GM12891 (cell line): ENCODE data around the gene APOC1.

Experiments
- POLR2A ChIP-seq: IDR thresholded peaks from 2 replicates; pipeline ENCODE4 v1.6.1; 2011; ENCODE audit warnings: low read depth, low read length, control low read depth
- POLR2AphosphoS5 ChIP-seq: IDR thresholded peaks from 2 replicates; pipeline ENCODE4 v1.6.1; 2011; ENCODE audit warnings: low read depth, low read length, control low read depth

DNA sequence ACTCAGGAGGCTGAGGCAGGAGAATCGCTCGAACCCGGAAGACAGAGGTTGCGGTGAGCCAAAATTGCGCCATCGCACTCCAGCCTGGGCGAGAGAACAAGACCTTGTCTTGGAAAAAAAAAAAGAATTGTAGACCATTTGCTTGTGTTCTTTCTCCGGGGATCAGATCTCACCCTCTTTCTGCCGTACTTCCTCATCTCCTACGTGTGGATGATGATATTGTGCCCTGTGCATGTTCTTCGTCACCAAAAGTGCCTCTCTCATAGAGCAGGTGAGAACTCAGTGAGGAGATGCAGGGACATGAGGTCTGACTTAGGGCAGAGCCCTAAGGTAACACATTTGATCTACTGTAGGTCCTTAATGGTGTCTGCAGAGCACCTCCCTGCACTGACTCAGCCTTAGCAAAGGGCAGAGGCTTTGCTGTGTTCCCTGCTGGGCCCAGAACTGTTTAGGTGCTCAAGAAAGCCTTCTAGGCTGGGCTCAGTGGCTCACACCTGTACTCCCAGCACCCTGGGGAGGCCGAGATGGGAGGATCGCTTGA lies 32.7 kb downstream of the APOC1 start:
- TF ChIP-seq POLR2A: no peak
- TF ChIP-seq POLR2AphosphoS5: no peak
